GM23338 (cell line): ENCODE data around the gene RASL11B. TPM values are rescaled to one million over a fixed set of nuclear protein-coding genes. Genes with fewer than 3 reads are reported as not detected.
A peak's percentile ranks its signal among the peaks of the same experiment; 100 is the strongest.

Experiments used
- ATAC-seq: fragments of 200-7000 bp; cut with Tn5 transposase; 3 replicates; pipeline ENCODE4 v1.9.1; 2020
- DNase-seq: peaks from one replicate; pipeline ENCODE4 v3.0.0-alpha.2; 2015; ENCODE audit warnings: low spot score
- H2AFZ ChIP-seq: fragments of 200-600 bp; sonication (generic); 2 replicates; pipeline ENCODE4 v1.8.0; 2016; ENCODE audit warnings: antibody characterized with exemption, mild to moderate bottlenecking, moderate library complexity
- H3F3A ChIP-seq: fragments of 200-600 bp; sonication (generic); replicated peaks from 2 replicates; pipeline ENCODE4 v1.8.0; 2017; ENCODE audit warnings: antibody characterized with exemption, mixed run types, low read depth
- H3K27ac ChIP-seq: fragments of 200-600 bp; sonication (generic); 2 replicates; pipeline ENCODE4 v1.6.1; 2016; ENCODE audit warnings: low read depth
- H3K27me3 ChIP-seq: fragments of 200-600 bp; sonication (generic); 2 replicates; pipeline ENCODE4 v1.8.0; 2016; ENCODE audit warnings: mild to moderate bottlenecking, mixed run types, moderate library complexity; ENCODE audit not compliant: insufficient read depth
- H3K36me3 ChIP-seq: fragments of 200-600 bp; sonication (generic); 2 replicates; pipeline ENCODE4 v1.8.0; 2016; ENCODE audit warnings: mild to moderate bottlenecking; ENCODE audit not compliant: insufficient read depth
- H3K4me1 ChIP-seq: fragments of 200-600 bp; sonication (generic); 2 replicates; pipeline ENCODE4 v1.8.0; 2016; ENCODE audit warnings: mild to moderate bottlenecking, moderate library complexity; ENCODE audit not compliant: insufficient read depth
- H3K4me2 ChIP-seq: fragments of 200-600 bp; sonication (generic); 2 replicates; pipeline ENCODE4 v1.7.1; 2017; ENCODE audit warnings: mixed run types
- H3K4me3 ChIP-seq: fragments of 200-600 bp; sonication (generic); 2 replicates; pipeline ENCODE4 v1.6.1; 2016; ENCODE audit warnings: mixed run types
- H3K79me2 ChIP-seq: fragments of 200-600 bp; sonication (generic); replicated peaks from 2 replicates; pipeline ENCODE4 v1.8.0; 2017; ENCODE audit warnings: mild to moderate bottlenecking; ENCODE audit not compliant: insufficient read depth
- H3K9me2 ChIP-seq: fragments of 200-600 bp; sonication (generic); 2 replicates; pipeline ENCODE4 v1.8.0; 2017; ENCODE audit not compliant: insufficient read depth
- H4K20me1 ChIP-seq: fragments of 200-600 bp; sonication (generic); replicated peaks from 2 replicates; pipeline ENCODE4 v1.8.0; 2017; ENCODE audit warnings: mild to moderate bottlenecking; ENCODE audit not compliant: insufficient read depth
- H3K27ac Mint-ChIP-seq: 2 replicates; pipeline ENCODE4 v1.8.0; 2020; ENCODE audit warnings: inconsistent platforms, mild to moderate bottlenecking, moderate library complexity, mixed read lengths
- H3K27me3 Mint-ChIP-seq: 3 replicates; pipeline ENCODE4 v1.8.0; 2022; ENCODE audit warnings: low read depth, mild to moderate bottlenecking, moderate library complexity, mixed read lengths, inconsistent platforms; ENCODE audit not compliant: insufficient read depth, poor library complexity
- H3K36me3 Mint-ChIP-seq: 3 replicates; pipeline ENCODE4 v1.8.0; 2021; ENCODE audit warnings: low read depth, mild to moderate bottlenecking, inconsistent platforms, moderate library complexity, mixed read lengths
- H3K4me1 Mint-ChIP-seq: 3 replicates; pipeline ENCODE4 v1.8.0; 2020; ENCODE audit warnings: mild to moderate bottlenecking, inconsistent platforms, mixed read lengths
- H3K4me3 Mint-ChIP-seq: 3 replicates; pipeline ENCODE4 v1.8.0; 2021; ENCODE audit warnings: moderate library complexity, mild to moderate bottlenecking, inconsistent platforms, mixed read lengths
- H3K9me3 Mint-ChIP-seq: 3 replicates; pipeline ENCODE4 v1.8.0; 2020; ENCODE audit warnings: moderate library complexity, mild to moderate bottlenecking, inconsistent platforms, mixed read lengths
- CREB1 ChIP-seq: fragments of 250-450 bp; sonication (Bioruptor Pico); IDR thresholded peaks from 2 replicates; pipeline ENCODE4 v1.5.0; 2020; ENCODE audit warnings: low read depth, mild to moderate bottlenecking, moderate library complexity
- CTCF ChIP-seq, 2 experiments: fragments of 200-600 bp in 1 of 2; sonication (generic) in 1 of 2; conservative IDR thresholded peaks; 2 replicates each; pipeline versions ENCODE4 v1.5.1 to v1.6.1; 2016 to 2017; ENCODE audit warnings: antibody characterized with exemption in 2 of 2, low read depth in 2 of 2, mild to moderate bottlenecking in 2 of 2, moderate library complexity in 1 of 2
- EZH2 ChIP-seq: fragments of 200-600 bp; sonication (generic); IDR thresholded peaks from one replicate; pipeline ENCODE4 v1.8.0; 2017; ENCODE audit warnings: antibody characterized with exemption, mild to moderate bottlenecking, low read depth; ENCODE audit not compliant: unreplicated experiment
- JUNB ChIP-seq: IDR thresholded peaks from one replicate; pipeline ENCODE4 v1.6.1; 2016; ENCODE audit warnings: antibody characterized with exemption; ENCODE audit not compliant: unreplicated experiment
- NANOG ChIP-seq: IDR thresholded peaks from 2 replicates; pipeline ENCODE4 v1.6.1; 2016; ENCODE audit warnings: antibody characterized with exemption, borderline replicate concordance
- POLR2AphosphoS5 ChIP-seq: IDR thresholded peaks from 2 replicates; pipeline ENCODE4 v1.6.1; 2016; ENCODE audit warnings: antibody characterized with exemption, low read depth
- STAT1 ChIP-seq: IDR thresholded peaks from one replicate; pipeline ENCODE4 v1.6.1; 2016; ENCODE audit warnings: antibody characterized with exemption; ENCODE audit not compliant: unreplicated experiment
- polyA plus RNA-seq: library from polyadenylated mRNA; unstranded; fragments of >200 nt; fragmentation: Nextera tagmentation; extraction: Ambion mirVana; gene quantifications from 2 replicates; pipeline ENCODE4 v1.2.1, GENCODE V29; 2016
- total RNA-seq: library from RNA; depleted of rRNA; stranded (reverse); fragments of >200 nt; shearing (Covaris generic); gene quantifications from 2 replicates; pipeline ENCODE4 v1.2.3, GENCODE V29; 2014
- TF ChIP-seq, protein P1 (sequence below): fragments of 250-450 bp; sonication (Bioruptor Pico); IDR thresholded peaks from 2 replicates; pipeline ENCODE4 v1.5.0; 2020; ENCODE audit warnings: mild to moderate bottlenecking, moderate library complexity

Gene RASL11B
- total and polyA plus RNA-seq, 2 experiments from 2014 or later = 69.7 to 100.0 TPM

DNA sequence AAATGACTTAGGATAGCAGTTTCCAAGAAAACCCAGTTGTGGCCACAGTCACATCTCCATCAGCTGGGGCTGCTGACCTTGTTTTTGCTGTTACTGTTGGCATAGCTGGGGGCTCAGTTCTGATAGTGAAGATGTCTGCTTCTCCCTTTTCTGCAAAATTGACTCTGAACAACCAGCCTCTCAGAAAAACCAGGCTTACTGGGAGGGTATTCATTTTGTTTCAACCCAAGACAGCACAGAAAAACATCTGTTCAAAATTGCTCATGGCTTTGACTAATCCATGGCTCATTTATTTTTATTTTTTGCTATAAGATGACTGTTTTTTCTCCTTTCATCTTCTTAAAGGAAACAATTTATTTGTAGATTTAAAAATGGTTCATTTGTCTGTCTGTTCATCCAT is 53.1 kb downstream of the RASL11B start (continued):
- TF ChIP-seq CTCF (conservative IDR thresholded peaks at IDR 0.05; ENCODE audit: low read depth in 2 of 2) (no peak), STAT1 (no peak)
- TF ChIP-seq, protein P1, sequence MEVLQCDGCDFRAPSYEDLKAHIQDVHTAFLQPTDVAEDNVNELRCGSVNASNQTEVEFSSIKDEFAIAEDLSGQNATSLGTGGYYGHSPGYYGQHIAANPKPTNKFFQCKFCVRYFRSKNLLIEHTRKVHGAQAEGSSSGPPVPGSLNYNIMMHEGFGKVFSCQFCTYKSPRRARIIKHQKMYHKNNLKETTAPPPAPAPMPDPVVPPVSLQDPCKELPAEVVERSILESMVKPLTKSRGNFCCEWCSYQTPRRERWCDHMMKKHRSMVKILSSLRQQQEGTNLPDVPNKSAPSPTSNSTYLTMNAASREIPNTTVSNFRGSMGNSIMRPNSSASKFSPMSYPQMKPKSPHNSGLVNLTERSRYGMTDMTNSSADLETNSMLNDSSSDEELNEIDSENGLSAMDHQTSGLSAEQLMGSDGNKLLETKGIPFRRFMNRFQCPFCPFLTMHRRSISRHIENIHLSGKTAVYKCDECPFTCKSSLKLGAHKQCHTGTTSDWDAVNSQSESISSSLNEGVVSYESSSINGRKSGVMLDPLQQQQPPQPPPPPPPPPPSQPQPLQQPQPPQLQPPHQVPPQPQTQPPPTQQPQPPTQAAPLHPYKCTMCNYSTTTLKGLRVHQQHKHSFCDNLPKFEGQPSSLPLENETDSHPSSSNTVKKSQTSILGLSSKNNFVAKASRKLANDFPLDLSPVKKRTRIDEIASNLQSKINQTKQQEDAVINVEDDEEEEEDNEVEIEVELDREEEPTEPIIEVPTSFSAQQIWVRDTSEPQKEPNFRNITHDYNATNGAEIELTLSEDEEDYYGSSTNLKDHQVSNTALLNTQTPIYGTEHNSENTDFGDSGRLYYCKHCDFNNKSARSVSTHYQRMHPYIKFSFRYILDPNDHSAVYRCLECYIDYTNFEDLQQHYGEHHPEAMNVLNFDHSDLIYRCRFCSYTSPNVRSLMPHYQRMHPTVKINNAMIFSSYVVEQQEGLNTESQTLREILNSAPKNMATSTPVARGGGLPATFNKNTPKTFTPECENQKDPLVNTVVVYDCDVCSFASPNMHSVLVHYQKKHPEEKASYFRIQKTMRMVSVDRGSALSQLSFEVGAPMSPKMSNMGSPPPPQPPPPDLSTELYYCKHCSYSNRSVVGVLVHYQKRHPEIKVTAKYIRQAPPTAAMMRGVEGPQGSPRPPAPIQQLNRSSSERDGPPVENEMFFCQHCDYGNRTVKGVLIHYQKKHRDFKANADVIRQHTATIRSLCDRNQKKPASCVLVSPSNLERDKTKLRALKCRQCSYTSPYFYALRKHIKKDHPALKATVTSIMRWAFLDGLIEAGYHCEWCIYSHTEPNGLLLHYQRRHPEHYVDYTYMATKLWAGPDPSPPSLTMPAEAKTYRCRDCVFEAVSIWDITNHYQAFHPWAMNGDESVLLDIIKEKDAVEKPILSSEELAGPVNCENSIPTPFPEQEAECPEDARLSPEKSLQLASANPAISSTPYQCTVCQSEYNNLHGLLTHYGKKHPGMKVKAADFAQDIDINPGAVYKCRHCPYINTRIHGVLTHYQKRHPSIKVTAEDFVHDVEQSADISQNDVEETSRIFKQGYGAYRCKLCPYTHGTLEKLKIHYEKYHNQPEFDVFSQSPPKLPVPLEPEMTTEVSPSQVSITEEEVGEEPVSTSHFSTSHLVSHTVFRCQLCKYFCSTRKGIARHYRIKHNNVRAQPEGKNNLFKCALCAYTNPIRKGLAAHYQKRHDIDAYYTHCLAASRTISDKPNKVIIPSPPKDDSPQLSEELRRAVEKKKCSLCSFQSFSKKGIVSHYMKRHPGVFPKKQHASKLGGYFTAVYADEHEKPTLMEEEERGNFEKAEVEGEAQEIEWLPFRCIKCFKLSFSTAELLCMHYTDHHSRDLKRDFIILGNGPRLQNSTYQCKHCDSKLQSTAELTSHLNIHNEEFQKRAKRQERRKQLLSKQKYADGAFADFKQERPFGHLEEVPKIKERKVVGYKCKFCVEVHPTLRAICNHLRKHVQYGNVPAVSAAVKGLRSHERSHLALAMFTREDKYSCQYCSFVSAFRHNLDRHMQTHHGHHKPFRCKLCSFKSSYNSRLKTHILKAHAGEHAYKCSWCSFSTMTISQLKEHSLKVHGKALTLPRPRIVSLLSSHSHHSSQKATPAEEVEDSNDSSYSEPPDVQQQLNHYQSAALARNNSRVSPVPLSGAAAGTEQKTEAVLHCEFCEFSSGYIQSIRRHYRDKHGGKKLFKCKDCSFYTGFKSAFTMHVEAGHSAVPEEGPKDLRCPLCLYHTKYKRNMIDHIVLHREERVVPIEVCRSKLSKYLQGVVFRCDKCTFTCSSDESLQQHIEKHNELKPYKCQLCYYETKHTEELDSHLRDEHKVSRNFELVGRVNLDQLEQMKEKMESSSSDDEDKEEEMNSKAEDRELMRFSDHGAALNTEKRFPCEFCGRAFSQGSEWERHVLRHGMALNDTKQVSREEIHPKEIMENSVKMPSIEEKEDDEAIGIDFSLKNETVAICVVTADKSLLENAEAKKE (CRISPR knock-in tag) = no peak

- Mint-ChIP-seq H3K4me1 (peaks cover 16% of the 10 kb centered on the region), H3K27me3 (peaks cover 3% of the 10 kb centered on the region), H3K27ac (no peak overlapping the region), H3K9me3 (no peaks in the 10 kb centered on the region), H3K36me3 (no peaks in the 10 kb centered on the region), H3K4me3 (no peak overlapping the region)
- no peak overlapping the region for H3K4me3 ChIP-seq
- no peaks in the 10 kb centered on the region for H3K27me3 ChIP-seq
- H3K36me3 ChIP-seq = no peaks in the 10 kb centered on the region
- 0 out of 2 replicates have a peak, but pooled peaks cover 4% of the 10 kb centered on the region for H3K4me1 ChIP-seq
- no peaks in the 10 kb centered on the region for H3K79me2 ChIP-seq
- no peak overlapping the region for H3K4me2 ChIP-seq
- H4K20me1 ChIP-seq = no peaks in the 10 kb centered on the region
- no peaks in the 10 kb centered on the region for H3F3A ChIP-seq
- peak; percentile 22 for DNase-seq
- H3K9me2 ChIP-seq = peaks cover 8% of the 10 kb centered on the region; the same call in 1 of the 2 replicates
- no peak overlapping the region for H2AFZ ChIP-seq
- H3K27ac ChIP-seq = no peak overlapping the region
- ATAC-seq = no peak
- no peak for TF ChIP-seq CREB1 (CRISPR knock-in tag)
- TF ChIP-seq STAT1 = no peak
- no peak for TF ChIP-seq POLR2AphosphoS5
- no peak for TF ChIP-seq JUNB
- no peak for TF ChIP-seq NANOG
- no peak for TF ChIP-seq EZH2
These were observed 53.7 kb downstream of the RASL11B start for GRCh38 chr4:52915730-52916300.
